ENCODE results near the gene FGF1.

GRCh38 chr5:142722896-142723295 lies 37.0 kb upstream of the FGF1 start:
- no peak for TF ChIP-seq TAF1 (IDR thresholded peaks at IDR 0.05; ENCODE audit: low read depth, low read length)
- no peak for TF ChIP-seq POLR2A (IDR thresholded peaks at IDR 0.05; ENCODE audit: low read depth, low read length)
- TF ChIP-seq POLR2AphosphoS5 (IDR thresholded peaks at IDR 0.05; ENCODE audit: low read depth, low read length), result no peak
- TF ChIP-seq SPI1 (IDR thresholded peaks at IDR 0.05; ENCODE audit: low read depth, low read length), result no peak
- no peak for TF ChIP-seq POU2F2 (IDR thresholded peaks at IDR 0.05; ENCODE audit: low read depth, low read length)
- no peak for TF ChIP-seq PAX5 (IDR thresholded peaks at IDR 0.05; ENCODE audit: insufficient read depth, low read length, severe bottlenecking)

Measured in GM12891 (cell line).